Neutrophil (primary cell): ENCODE measurements around the gene RAP1A.
"Not testable (repeated sequence)": the region's sequence is repeated elsewhere in the genome, so short reads cannot be mapped to it uniquely, and the experiment has no call there.

Experiments
- H3K27ac ChIP-seq: fragments of 200-600 bp; sonication (generic); 2 replicates; pipeline ENCODE4 v1.5.1; 2016; ENCODE audit warnings: mild to moderate bottlenecking, moderate library complexity
- H3K27me3 ChIP-seq: fragments of 200-600 bp; sonication (generic); 2 replicates; pipeline ENCODE4 v1.6.0; 2016; ENCODE audit warnings: mild to moderate bottlenecking
- H3K36me3 ChIP-seq: fragments of 200-600 bp; sonication (generic); 2 replicates; pipeline ENCODE4 v1.5.1; 2017
- H3K4me1 ChIP-seq, 2 experiments: fragments of 200-600 bp in 1 of 2; sonication (generic) in 1 of 2; 1 replicate in 1 of 2; 2 replicates in 1 of 2; pipeline versions ENCODE4 v1.5.1 to v1.6.1; 2013 to 2016; ENCODE audit warnings: low read depth in 1 of 2, low read length in 1 of 2, mild to moderate bottlenecking in 1 of 2, moderate library complexity in 1 of 2; ENCODE audit not compliant: control insufficient read depth in 1 of 2, insufficient read depth in 1 of 2
- H3K4me3 ChIP-seq, 2 experiments: fragments of 200-600 bp in 1 of 2; sonication (generic) in 1 of 2; 1 replicate in 1 of 2; 2 replicates in 1 of 2; pipeline ENCODE4 v1.5.1; 2013 to 2016; ENCODE audit warnings: low read depth in 1 of 2, low read length in 1 of 2, mild to moderate bottlenecking in 1 of 2, moderate library complexity in 1 of 2
- H3K9me3 ChIP-seq: fragments of 200-600 bp; sonication (generic); 2 replicates; pipeline ENCODE4 v1.5.1; 2016
- CTCF ChIP-seq: fragments of 200-600 bp; sonication (generic); IDR thresholded peaks from 2 replicates; pipeline ENCODE4 v1.5.1; 2016; ENCODE audit warnings: antibody characterized with exemption

Gene RAP1A

DNA sequence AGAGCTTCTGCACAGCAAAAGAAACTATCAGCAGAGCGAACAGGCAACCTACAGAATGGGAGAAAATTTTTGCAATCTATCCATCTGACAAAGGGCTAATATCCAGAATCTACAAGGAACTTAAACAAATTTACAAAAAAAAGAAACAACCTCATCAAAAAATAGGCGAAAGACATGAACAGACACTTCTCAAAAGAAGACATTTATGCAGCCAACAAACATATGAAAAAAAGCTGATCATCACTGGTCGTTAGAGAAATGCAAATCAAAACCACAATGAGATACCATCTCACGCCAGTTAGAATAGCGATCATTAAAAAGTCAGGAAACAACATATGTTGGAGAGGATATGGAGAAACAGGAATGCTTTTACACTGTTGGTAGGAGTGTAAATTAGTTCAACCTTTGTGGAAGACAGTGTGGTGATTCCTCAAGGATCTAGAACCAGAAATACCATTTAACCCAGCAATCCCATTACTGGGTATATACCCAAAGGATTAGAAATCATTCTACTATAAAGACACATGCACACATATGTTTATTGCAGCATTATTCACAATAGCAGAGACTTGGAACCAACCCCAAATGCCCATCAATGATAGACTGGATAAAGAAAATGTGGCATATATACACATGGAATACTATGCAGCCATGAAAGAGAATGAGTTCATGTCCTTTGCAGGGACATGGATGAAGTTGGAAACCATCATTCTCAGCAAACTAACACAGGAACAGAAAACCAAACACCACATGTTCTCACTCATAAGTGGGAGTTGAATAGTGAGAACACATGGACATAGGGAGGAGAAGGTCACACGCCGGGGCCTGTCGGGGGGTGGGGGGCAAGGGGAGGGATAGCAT lies 65.9 kb downstream of the RAP1A start:
- not testable (repeated sequence) for H3K27me3 ChIP-seq, H3K36me3 ChIP-seq, H3K9me3 ChIP-seq, H3K4me1 ChIP-seq, H3K4me3 ChIP-seq, H3K27ac ChIP-seq

DNA sequence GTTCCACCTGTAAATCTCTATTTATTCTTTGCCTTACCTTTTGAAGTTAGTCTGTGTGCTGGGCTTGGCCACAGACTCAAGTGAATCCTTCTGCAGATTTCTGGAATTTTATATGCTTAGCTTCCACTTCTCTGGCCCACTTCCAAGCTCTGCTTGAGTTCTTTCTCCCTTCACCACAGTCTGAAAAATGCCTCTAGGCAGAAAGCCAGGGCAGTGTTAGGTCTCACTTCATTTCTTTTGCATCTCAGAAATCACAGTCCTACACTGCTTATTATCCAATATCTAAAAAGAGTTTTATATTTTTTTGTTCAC lies 70.7 kb downstream of the RAP1A start:
- TF ChIP-seq CTCF: no peak
- H3K4me1 ChIP-seq: peaks cover 0 to 13% of the 10 kb centered on the region in 2 experiments
- H3K36me3 ChIP-seq: peaks cover 16% of the 10 kb centered on the region
- H3K27ac ChIP-seq: peak overlapping the region; percentile 20
- no peak overlapping the region for H3K4me3 ChIP-seq
- no peaks in the 10 kb centered on the region for H3K9me3 ChIP-seq
- no peaks in the 10 kb centered on the region for H3K27me3 ChIP-seq

- Histone ChIP-seq H3K27ac (peak overlapping the region; percentile 56), H3K36me3 (peaks cover 22% of the 10 kb centered on the region), H3K9me3 (no peaks in the 10 kb centered on the region), H3K4me1 (peaks cover 0 to 13% of the 10 kb centered on the region in 2 experiments), H3K4me3 (no peak overlapping the region), H3K27me3 (no peaks in the 10 kb centered on the region)
- TF ChIP-seq CTCF: no peak
Observed at GRCh38 chr1:111691886-111692285, 72.3 kb downstream of the RAP1A start.

DNA sequence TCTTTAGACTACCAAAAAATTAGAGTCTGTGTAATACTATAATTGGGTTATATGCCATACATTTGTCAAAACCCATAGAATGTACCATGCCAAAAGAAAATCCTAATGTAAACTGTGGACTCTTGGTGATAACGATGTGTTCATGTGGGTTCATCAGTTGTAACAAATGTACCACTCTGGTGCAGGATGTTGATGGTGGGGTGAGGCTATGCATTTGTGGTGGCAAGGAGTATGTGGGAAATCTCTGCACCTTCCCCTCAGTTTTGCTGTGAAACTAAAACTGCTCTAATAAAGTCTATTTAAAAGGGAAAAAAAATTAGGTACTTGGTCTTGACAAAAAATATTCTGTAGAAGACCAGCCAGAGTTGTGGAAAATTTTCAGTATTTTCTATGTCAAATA lies 76.2 kb downstream of the RAP1A start:
- Histone ChIP-seq H3K4me1 (peaks cover 0 to 13% of the 10 kb centered on the region in 2 experiments), H3K27me3 (no peaks in the 10 kb centered on the region), H3K9me3 (no peaks in the 10 kb centered on the region), H3K4me3 (no peak overlapping the region), H3K27ac (peak overlapping the region; percentile 5), H3K36me3 (peaks cover 48% of the 10 kb centered on the region)
- no peak for TF ChIP-seq CTCF

DNA sequence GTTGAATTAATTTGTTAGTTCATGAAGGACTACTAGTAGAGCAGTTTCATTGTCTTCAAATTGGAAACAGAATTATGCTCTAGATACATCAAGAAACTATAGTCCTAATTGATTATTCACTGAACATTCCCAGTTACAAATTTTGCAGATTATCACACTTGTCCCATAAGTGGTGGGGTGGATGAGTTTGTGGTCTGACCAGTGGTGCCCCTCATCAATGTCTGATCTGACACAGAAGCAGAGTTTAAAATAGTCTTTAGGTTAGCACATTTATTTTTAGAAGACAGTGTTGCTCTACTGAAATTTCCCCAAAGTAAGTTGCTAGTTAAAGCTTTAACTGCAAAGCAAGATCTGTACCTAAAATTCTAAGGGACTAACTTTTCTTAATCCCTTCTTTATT lies 76.7 kb downstream of the RAP1A start:
- H3K27me3 ChIP-seq: no peaks in the 10 kb centered on the region
- peaks cover 0 to 13% of the 10 kb centered on the region in 2 experiments for H3K4me1 ChIP-seq
- H3K27ac ChIP-seq: peak overlapping the region; percentile 5
- no peak overlapping the region for H3K4me3 ChIP-seq
- no peak for TF ChIP-seq CTCF
- no peaks in the 10 kb centered on the region for H3K9me3 ChIP-seq
- H3K36me3 ChIP-seq: peaks cover 52% of the 10 kb centered on the region

- no peak for TF ChIP-seq CTCF
- Histone ChIP-seq H3K27me3 (no peaks in the 10 kb centered on the region), H3K36me3 (peaks cover 59% of the 10 kb centered on the region), H3K4me3 (no peak overlapping the region), H3K9me3 (no peaks in the 10 kb centered on the region), H3K27ac (no peak overlapping the region), H3K4me1 (no peaks in the 10 kb centered on the region)
Observed at GRCh38 chr1:111699268-111699667, 79.7 kb downstream of the RAP1A start.
